Loucy (cell line): ENCODE measurements around the gene SYNE1.

Experiments used
- H2AFZ ChIP-seq: fragments of 200-600 bp; sonication (generic); 2 replicates; pipeline ENCODE4 v1.6.0; 2016; ENCODE audit warnings: antibody characterized with exemption, mild to moderate bottlenecking, low read length, moderate library complexity
- H3F3A ChIP-seq: fragments of 200-600 bp; 2 replicates; pipeline ENCODE4 v1.6.0; 2016; ENCODE audit warnings: antibody characterized with exemption, low read depth, mild to moderate bottlenecking
- H3K27me3 ChIP-seq: fragments of 200-600 bp; sonication (generic); 2 replicates; pipeline ENCODE4 v1.6.1; 2014; ENCODE audit warnings: low read length, mild to moderate bottlenecking; ENCODE audit not compliant: insufficient read depth, poor library complexity, severe bottlenecking
- H3K36me3 ChIP-seq: fragments of 200-600 bp; sonication (generic); 2 replicates; pipeline ENCODE4 v1.6.1; 2016; ENCODE audit warnings: low read length; ENCODE audit not compliant: insufficient read depth
- H3K4me1 ChIP-seq: fragments of 200-600 bp; sonication (generic); 2 replicates; pipeline ENCODE4 v1.5.1; 2014; ENCODE audit warnings: low read length, mild to moderate bottlenecking; ENCODE audit not compliant: insufficient read depth, poor library complexity, severe bottlenecking
- H3K4me2 ChIP-seq: fragments of 200-600 bp; sonication (generic); 2 replicates; pipeline ENCODE4 v1.6.0; 2014; ENCODE audit warnings: antibody characterized with exemption, low read length, low read depth, mild to moderate bottlenecking; ENCODE audit not compliant: poor library complexity, severe bottlenecking
- H3K4me3 ChIP-seq: fragments of 200-600 bp; sonication (generic); 2 replicates; pipeline ENCODE4 v1.5.1; 2014; ENCODE audit warnings: low read length, mild to moderate bottlenecking, mixed read lengths; ENCODE audit not compliant: poor library complexity, severe bottlenecking
- H3K79me2 ChIP-seq: fragments of 200-600 bp; sonication (generic); 2 replicates; pipeline ENCODE4 v1.6.1; 2014; ENCODE audit warnings: low read length; ENCODE audit not compliant: insufficient read depth
- H3K9ac ChIP-seq: fragments of 200-600 bp; sonication (generic); 2 replicates; pipeline ENCODE4 v1.6.0; 2014; ENCODE audit warnings: mild to moderate bottlenecking, low read depth, low read length, moderate library complexity; ENCODE audit not compliant: poor library complexity, severe bottlenecking
- H3K9me2 ChIP-seq: fragments of 200-600 bp; sonication (generic); replicated peaks from 2 replicates; pipeline ENCODE4 v1.6.1; 2016; ENCODE audit warnings: low read depth, low read length, mixed read lengths
- H3K9me3 ChIP-seq: fragments of 200-600 bp; sonication (generic); 2 replicates; pipeline ENCODE4 v1.6.1; 2014; ENCODE audit warnings: mild to moderate bottlenecking, antibody characterized with exemption, low read length, low read depth; ENCODE audit not compliant: insufficient read depth
- H4K20me1 ChIP-seq: fragments of 200-600 bp; sonication (generic); 2 replicates; pipeline ENCODE4 v1.6.0; 2014; ENCODE audit warnings: antibody characterized with exemption, low read length, mild to moderate bottlenecking; ENCODE audit not compliant: insufficient read depth, poor library complexity, severe bottlenecking
- CTCF ChIP-seq: fragments of 200-600 bp; sonication (generic); conservative IDR thresholded peaks from 2 replicates; pipeline ENCODE4 v1.5.1; 2014; ENCODE audit warnings: mild to moderate bottlenecking, antibody characterized with exemption, low read length
- EZH2phosphoT487 ChIP-seq: fragments of 200-600 bp; IDR thresholded peaks from 2 replicates; pipeline ENCODE4 v1.6.1; 2018; ENCODE audit warnings: antibody characterized with exemption, mild to moderate bottlenecking, moderate library complexity, borderline replicate concordance

The SYNE1 gene

GRCh38 chr6:152096863-152097496, 540.2 kb downstream of the SYNE1 start:
- no peaks in the 10 kb centered on the region for H3K4me1 ChIP-seq
- H3K4me2 ChIP-seq, result no peak overlapping the region
- no peaks in the 10 kb centered on the region for H3K9me2 ChIP-seq

GRCh38 chr6:152094992-152095592, 542.1 kb downstream of the SYNE1 start:
- H3K4me2 ChIP-seq, result no peak overlapping the region
- H3F3A ChIP-seq, result no peaks in the 10 kb centered on the region
- H2AFZ ChIP-seq, result peak overlapping the region; percentile 36; the same call in 1 of the 2 replicates
- TF ChIP-seq EZH2phosphoT487, result no peak
- no peak for TF ChIP-seq CTCF
- H4K20me1 ChIP-seq, result no peaks in the 10 kb centered on the region
- H3K9me3 ChIP-seq, result no peaks in the 10 kb centered on the region
- H3K27me3 ChIP-seq, result no peaks in the 10 kb centered on the region
- no peaks in the 10 kb centered on the region for H3K4me1 ChIP-seq
- H3K4me3 ChIP-seq, result no peak overlapping the region
- H3K79me2 ChIP-seq, result no peaks in the 10 kb centered on the region
- H3K36me3 ChIP-seq, result no peaks in the 10 kb centered on the region
- H3K9ac ChIP-seq, result no peak overlapping the region
- no peaks in the 10 kb centered on the region for H3K9me2 ChIP-seq

More at GRCh38 chr6:152096863-152097496, 540.2 kb downstream of the SYNE1 start:
- H3K9ac ChIP-seq, result no peak overlapping the region
- H3K4me3 ChIP-seq, result no peak overlapping the region
- no peaks in the 10 kb centered on the region for H3K36me3 ChIP-seq
- H3F3A ChIP-seq, result no peaks in the 10 kb centered on the region
- no peaks in the 10 kb centered on the region for H3K9me3 ChIP-seq
- H3K79me2 ChIP-seq, result no peaks in the 10 kb centered on the region
- no peak for TF ChIP-seq EZH2phosphoT487
- no peak for TF ChIP-seq CTCF
- H2AFZ ChIP-seq, result no peak overlapping the region
- no peaks in the 10 kb centered on the region for H3K27me3 ChIP-seq
- no peaks in the 10 kb centered on the region for H4K20me1 ChIP-seq

GRCh38 chr6:152094276-152094675, 542.9 kb downstream of the SYNE1 start:
- Histone ChIP-seq H3K79me2 (no peaks in the 10 kb centered on the region), H3K9me3 (no peaks in the 10 kb centered on the region), H3F3A (no peaks in the 10 kb centered on the region), H3K4me1 (no peaks in the 10 kb centered on the region), H3K9ac (no peak overlapping the region), H3K4me2 (no peak overlapping the region), H2AFZ (no peak overlapping the region), H3K4me3 (no peak overlapping the region), H3K36me3 (no peaks in the 10 kb centered on the region), H3K9me2 (no peaks in the 10 kb centered on the region), H3K27me3 (no peaks in the 10 kb centered on the region), H4K20me1 (no peaks in the 10 kb centered on the region)
- TF ChIP-seq EZH2phosphoT487 (no peak), CTCF (no peak)
